ENCODE data around the gene CARMIL1.

Gene CARMIL1

DNA sequence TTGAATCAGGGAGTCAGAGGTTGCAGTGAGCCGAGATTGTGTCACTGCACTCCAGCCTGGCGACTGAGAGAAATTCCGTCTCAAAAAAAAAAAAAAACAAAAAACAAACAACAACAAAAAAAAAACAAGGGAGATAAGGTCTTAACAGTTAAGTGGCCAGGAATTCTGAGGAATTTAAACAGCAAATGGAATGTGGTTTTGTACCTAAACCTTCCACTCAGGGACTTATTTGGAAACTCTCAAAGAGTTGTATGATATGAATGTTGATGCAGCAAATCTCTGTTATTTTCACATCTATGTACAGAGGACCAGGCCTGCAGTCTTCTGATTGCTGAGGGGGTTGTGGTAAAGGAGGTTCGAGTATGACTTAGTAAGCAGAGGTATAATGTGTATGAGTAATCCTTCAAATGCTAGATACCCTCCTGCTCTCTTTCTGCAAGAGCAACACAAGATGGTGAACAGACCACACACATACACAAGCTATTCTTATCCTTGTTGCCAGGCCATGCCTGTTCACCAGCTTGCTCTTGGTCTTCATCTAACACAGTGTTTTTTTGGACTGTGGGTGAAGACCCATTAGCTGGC lies 197.9 kb downstream of the CARMIL1 start:
- peak; percentile 37 for DNase-seq (ENCODE audit: low read depth)

DNA sequence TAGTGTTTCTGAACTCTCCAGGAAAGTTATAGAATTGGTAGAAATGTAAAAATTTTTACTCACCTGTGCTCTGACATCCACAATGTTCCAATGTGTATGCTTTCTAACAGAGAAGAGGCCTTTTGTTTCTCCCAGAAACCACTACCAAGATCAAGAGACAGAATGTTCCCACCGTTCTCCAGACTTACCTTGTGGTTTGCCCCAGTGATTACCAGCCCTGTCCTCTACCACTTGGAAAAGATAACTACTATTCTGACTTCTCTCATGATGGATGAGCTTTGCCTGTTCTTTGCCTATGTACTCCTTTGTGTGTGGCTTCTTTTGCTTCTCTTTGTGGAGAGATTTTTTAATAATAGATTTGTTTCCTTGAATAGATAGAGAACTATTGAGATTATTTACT lies 199.8 kb downstream of the CARMIL1 start:
- no peak for DNase-seq (ENCODE audit: low read depth)

DNA sequence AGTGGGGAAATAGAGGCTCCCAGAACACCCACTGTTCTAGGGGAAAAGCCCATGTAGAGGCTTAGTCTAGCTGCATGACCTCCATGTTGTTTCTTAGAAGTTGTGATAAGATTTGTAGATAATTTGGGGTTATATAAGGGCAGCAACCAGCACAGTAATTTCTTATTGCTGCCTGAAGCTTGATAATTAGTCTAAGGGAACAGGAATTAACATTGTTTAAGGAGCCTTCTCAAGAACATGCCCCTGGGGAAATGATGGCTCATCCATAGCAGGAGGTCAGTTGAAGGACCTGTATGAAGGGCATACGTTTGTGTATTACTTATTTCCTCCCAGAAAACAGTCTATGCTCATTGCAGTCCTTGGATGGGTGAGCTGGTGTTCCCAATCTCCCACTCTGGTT lies 202.1 kb downstream of the CARMIL1 start:
- no peak for DNase-seq (ENCODE audit: low read depth)

DNA sequence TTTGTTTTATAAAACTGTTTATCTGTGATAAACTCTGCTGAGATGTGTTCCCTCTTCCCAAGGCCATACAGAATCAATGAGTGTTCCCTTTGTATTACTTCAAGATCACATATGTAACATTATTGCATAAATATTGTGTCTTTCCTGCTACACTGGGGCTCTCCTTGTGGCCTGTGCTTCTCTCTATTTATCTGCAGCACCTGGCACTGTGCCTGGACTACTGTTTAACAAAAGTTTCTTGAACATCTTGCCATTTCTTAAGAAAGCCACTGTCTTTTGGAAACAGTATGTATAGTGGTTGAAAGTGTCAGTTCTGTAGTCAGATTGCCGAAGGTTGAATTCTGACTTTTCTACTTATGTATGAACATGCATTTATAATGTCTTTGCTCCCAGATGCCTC lies 203.8 kb downstream of the CARMIL1 start:
- no peak for DNase-seq (ENCODE audit: low read depth)

DNA sequence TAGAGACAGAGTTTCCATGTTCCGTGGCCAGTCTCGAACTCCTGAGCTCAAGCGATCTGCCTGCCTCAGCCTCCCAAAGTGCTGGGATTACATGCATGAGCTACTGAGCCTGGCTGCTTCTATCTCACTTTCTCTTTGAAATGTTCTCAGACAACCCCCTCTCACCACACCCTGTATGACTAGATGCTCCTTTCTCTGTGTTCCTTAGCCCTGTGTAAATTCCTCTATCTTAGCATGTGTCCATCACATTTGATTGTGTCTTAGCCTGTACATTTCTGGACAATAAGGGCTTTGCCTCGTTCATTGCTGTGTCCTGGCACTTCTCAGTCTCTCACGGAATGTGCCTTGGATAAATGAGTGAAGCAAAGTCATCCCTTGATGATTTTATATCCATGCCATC lies 204.8 kb downstream of the CARMIL1 start:
- DNase-seq (ENCODE audit: low read depth) = no peak

- no peak for DNase-seq (ENCODE audit: low read depth)
These were observed 205.7 kb downstream of the CARMIL1 start for GRCh38 chr6:25484900-25485299.

DNA sequence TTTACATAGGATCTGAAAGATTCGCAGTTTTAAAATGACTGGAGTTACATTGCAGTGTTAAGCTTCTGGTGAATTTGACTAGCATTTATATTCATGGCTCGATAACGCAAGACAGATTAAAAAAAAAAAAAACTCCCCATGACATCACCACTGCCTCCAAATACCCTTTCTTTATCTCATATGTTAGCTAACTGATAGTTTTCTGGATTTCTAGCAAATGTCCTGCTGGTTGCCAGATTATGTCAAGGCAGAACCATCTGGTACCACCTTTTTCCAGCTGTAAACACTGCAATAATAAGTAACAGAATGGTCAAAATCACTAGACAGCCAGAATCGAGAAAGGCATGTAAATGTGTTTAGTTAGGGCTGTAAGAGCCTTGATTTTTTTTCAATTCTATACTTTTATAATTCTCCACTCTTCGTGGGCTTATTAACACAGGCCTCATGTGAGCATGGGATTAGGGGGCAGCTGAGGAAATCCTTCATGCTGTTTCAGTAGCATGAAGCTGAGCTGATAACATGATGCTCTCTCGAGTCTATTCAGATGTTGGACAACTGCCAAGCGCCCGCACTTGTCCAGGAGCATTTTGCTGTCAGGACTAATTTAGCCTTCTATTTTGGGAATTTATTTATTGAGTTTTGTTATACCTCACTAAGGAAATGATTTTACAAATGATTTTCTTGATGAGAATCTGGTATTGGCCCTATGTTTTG lies 206.8 kb downstream of the CARMIL1 start:
- no peak for DNase-seq (ENCODE audit: low read depth)

- DNase-seq (ENCODE audit: low read depth) = no peak
These were observed 207.4 kb downstream of the CARMIL1 start for GRCh38 chr6:25486550-25486949.

DNA sequence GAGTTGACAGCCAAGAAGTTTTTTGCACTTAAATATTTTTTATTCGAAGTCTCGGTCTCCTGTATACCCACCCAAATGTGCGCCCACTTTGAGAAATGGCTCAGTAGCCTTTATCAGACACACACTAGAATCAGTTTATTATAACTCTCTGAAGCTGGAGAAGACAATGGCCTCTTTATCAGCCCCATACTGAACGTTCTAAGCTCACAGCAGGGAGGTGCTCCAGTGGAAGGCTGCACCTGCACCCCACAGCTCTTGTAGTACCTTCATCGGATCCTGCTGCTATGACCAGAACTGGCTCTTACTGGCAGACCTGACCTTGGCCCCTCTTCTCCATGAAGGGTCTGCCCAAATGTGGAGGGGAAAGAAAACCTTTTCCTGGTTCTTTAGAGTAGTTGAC lies 207.8 kb downstream of the CARMIL1 start:
- DNase-seq (ENCODE audit: low read depth) = no peak

GRCh38 chr6:25488156-25488555 lies 209.0 kb downstream of the CARMIL1 start:
- DNase-seq (ENCODE audit: low read depth) = no peak

DNA sequence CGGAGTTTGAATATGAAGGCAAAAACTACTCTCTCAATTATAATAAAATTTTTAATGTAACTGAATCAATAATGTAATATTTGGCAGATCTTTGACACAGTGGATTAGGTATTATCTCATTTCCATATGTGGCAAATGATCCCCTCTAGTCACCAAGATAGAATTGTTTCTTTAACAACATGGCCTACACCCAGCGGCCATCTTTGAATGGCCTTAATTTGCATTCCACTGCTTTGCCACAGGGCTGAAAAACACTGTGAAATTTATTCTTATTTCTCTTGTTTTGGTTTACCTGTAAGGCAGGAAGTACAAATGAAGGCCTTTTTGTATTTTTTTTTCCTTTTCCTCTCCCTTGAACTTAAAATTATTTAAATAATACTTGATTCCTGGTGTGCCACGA lies 210.2 kb downstream of the CARMIL1 start:
- DNase-seq (ENCODE audit: low read depth) = no peak

DNA sequence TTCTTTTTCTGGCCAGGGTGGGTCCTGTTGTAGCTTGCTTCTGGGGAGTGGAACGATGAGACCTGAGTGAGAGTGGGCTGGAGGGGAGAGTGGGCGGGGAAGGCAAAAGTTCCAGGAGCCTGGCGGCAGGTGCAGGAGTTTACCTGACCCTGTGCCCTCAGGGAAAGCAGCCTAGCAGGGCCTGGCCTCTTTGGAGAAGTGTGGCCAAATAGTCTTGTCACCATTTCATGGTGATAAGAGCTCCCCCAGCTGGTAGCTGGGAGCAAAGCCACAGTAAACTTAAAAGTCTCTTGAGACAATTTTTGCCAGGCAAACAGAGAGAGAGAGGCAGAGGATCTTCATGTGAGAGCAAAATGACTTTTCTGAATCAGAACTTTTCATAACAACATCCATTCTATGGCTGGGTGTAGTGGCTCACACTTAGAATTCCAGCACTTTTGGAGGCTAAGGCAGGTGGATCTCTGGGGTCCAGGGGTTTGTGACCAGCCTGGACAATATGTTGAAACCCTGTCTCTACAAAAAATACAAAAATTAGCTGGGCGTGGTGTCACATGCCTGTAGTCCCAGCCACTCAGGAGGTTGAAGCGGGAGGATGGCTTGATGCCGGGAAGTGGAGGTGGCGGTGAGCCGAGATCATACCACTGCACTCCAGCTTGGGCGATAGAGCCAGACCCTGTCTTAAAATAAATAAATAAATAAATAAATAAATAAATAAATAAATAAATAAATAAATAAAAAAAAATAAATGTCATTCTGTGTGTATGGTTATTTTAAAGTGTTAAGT lies 211.0 kb downstream of the CARMIL1 start:
- DNase-seq (ENCODE audit: low read depth) = peak; percentile 71

DNA sequence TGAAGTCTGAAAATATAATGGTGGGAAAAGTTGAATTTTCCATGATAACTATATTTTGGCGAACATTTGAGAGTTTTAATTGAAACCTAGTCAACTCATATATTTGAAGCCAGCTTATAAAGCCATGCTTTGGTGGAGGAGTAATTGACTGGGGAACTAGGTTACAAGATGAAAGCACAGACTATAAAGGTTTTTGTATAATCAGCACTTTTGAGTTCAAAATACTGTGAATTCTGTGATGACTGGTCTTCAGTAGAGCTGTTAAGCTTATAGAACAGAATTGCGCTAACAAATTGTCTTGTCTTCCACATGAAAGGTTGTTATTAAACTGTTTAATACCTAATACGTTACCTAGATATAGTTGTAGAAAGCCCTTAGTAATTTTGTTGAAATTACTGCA lies 213.8 kb downstream of the CARMIL1 start:
- no peak for DNase-seq (ENCODE audit: low read depth)

- DNase-seq (ENCODE audit: low read depth) = no peak
These were observed 215.3 kb downstream of the CARMIL1 start for GRCh38 chr6:25494469-25494868.

- DNase-seq (ENCODE audit: low read depth) = no peak
These were observed 218.3 kb downstream of the CARMIL1 start for GRCh38 chr6:25497383-25498040.

- no peak for DNase-seq (ENCODE audit: low read depth)
These were observed 219.3 kb downstream of the CARMIL1 start for GRCh38 chr6:25498505-25498904.

GRCh38 chr6:25499615-25500235 lies 220.6 kb downstream of the CARMIL1 start:
- no peak for DNase-seq (ENCODE audit: low read depth)

GRCh38 chr6:25503686-25504085 lies 224.5 kb downstream of the CARMIL1 start:
- no peak for DNase-seq (ENCODE audit: low read depth)

DNA sequence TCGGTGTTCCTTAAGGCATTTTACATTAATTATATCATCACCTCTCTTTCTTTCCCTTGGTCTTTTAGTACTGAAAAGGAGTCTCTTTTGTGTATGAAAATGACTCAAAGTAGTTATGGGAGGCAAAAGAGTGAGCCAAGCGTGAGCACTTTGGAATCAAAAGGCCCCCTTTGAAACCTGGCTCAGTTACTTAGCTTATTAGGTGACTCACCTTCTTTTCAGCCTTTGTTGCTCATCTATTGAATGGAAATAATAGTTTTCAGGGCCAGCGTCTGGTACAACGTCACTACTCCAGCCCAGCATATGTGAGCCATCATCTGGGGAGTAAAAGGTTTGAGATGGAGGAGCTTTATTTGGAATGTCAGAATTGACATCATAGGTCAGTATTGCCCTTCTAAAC lies 225.5 kb downstream of the CARMIL1 start:
- no peak for DNase-seq (ENCODE audit: low read depth)

GRCh38 chr6:25506020-25506419 lies 226.8 kb downstream of the CARMIL1 start:
- no peak for DNase-seq (ENCODE audit: low read depth)

GRCh38 chr6:25508051-25508450 lies 228.9 kb downstream of the CARMIL1 start:
- no peak for DNase-seq (ENCODE audit: low read depth)

- DNase-seq (ENCODE audit: low read depth) = no peak
These were observed 232.2 kb downstream of the CARMIL1 start for GRCh38 chr6:25511376-25511775.

Measured in ELR (cell line).